Limb (tissue), 2 donors: ENCODE data around the gene PCDH1.
"Not testable (repeated sequence)": the region's sequence is repeated elsewhere in the genome, so short reads cannot be mapped to it uniquely, and the experiment has no call there.

Source experiments
- DNase-seq, 2 donors: peaks; one replicate each; pipeline ENCODE4 v3.0.0-alpha.2; 2016; ENCODE audit errors: extremely low spot score in 2 of 2

The PCDH1 gene

GRCh38 chr5:141838326-141839014 lies 39.7 kb downstream of the PCDH1 start:
- DNase-seq, result no peak

GRCh38 chr5:141835928-141836670 lies 42.1 kb downstream of the PCDH1 start:
- no peak for DNase-seq

DNA sequence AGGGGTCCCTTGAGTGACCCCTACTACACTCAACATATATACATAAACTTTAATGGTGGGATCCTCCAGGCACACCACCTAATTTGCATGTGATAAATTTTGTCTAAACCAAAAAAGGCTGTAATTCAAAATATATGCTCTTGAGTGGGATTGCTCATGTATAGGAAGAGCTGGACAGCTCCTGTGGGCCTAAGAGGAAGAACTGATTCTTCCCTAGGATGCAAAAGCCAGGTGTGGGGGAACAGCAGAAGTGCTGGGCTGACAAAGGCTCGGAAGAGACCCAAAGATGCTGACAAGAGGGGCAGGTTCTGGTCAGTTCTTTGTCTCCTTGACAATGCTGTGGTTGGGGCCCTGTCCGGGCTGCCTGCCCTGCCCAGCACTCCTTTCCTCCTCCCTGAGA lies 43.9 kb downstream of the PCDH1 start:
- DNase-seq, result no peak

DNA sequence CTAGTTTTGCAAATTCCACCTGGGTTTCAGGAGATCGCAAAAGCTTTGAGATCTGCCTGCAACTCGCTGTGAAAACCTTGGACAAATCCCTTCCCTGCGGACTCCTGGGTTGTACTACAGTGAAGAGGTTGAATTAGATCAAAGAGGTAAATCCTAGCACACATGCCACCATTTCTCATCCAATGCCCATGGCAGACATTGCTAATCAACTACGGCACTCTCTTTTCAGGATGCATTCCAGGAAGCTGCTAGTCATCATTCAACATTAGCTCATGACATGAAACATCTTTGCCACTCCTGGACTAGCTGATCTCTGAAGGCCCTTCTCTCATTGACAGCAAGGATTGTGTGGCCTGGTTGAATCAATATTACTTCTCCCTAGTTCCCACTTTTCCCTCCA lies 46.1 kb downstream of the PCDH1 start:
- no peak for DNase-seq

DNA sequence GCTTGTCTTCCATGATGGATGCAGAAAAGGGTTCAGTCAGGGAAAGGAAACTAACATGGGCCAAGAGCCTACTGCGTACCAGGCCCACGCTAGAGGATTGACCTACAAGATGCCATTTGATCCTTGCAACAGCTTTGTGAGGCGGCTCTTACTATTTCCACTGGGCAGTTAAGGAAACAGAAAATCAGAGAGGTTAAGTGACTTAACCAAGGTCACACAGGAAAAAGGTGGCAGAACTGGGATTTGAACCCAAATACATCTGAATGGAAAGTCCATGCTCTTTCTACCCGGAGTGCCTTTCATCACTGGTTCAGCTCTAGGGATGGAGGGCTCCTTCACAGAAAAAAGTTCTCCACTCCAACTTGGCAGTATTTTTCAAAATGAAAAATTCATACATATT lies 50.0 kb downstream of the PCDH1 start:
- no peak for DNase-seq

DNA sequence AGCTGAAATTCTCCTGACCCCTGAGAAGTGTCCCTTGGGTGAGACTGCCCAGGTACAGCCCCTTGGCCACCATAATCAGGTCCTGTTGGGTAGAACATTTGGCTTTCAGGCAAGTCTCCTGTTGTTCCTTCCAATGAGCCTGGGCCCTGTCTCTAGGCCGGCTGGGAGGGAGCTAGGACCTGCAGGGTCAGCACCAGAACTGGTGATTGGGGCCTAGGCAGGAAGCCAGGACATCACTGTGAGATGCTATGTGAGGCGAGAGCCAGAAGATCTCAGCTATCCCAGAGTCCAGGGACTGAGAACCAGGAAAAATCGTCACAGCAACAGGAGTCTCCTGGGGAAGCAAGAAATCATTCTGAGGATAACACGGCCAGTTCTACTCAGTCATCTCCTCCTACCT lies 51.5 kb downstream of the PCDH1 start:
- no peak for DNase-seq

DNA sequence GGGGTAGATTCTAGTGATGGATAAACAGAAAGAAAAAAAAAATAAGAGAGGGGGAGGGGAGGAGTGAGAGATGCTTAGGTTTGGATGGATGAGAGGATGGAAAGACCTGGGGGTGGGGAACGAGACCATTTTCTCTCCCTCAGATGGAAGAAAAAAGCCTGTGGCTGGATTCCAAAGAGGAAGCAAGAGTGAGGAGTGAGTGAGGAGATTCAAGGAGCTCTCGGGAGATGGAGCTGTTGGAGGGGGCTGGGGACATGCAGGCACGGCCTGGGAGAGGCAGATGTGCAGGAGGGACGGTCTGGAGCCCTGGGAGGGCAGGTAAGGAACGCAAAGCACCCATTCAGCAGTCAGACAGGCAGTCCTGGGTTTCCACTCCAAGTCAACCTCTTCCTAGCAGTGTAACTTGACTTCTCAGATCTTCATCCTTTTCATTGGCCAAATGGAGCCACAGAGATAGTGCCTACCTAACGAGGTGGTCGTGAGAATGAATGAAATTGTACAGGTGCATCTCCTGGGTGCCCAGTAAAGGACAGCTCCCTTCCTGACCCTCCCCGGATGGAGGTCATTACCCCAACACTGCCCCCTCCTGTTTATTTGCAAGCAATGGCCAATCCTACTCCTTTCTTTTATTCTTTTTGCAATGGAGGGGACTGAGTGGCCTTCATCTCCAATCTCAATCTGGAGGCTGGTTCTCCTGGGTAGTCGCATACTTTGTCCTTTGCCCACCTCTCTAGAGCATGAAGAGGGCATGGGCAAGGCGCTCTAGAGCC lies 52.2 kb downstream of the PCDH1 start:
- DNase-seq, result no peak

DNA sequence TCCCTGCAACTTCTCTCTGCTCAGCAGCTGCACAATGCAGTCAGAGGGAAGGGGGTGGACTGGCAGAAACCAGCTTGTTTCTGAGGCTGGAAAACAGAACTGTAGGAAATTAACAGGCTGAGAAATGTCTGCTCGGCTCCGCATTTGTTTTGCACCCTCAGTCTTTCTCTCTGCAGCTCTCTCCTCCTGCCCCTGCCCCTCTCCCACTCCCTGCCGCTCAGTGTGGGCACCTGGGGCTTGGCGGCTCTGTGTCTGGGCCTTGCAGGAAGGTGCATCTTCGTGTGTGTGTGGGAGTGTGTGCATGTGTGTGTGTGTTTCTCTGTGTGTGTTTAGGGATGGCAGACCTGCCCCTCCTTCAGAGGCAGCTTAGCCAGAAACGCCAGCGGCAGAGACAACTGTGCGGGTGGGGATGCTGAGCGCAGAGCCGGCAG lies 53.0 kb downstream of the PCDH1 start:
- no peak for DNase-seq

DNA sequence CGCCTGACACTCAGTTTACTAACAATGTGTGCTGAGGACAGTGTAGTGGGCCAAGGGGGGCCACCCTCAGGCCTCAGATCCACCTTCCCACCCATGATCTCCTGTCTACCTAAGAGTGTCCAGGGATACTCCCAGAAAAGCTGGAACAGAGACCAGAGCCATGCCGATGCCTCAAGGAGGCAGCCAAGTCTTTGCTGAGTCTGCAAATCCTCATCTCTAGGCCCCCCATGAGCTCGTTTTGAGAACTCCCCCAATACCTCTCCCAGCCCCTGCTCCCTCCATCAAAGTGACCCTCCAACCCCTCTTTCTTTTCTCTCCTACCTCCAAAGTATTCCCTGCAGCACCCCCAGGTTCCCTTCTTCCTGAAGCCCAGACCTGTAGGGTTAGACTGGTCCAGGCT lies 53.5 kb downstream of the PCDH1 start:
- DNase-seq, result no peak

DNA sequence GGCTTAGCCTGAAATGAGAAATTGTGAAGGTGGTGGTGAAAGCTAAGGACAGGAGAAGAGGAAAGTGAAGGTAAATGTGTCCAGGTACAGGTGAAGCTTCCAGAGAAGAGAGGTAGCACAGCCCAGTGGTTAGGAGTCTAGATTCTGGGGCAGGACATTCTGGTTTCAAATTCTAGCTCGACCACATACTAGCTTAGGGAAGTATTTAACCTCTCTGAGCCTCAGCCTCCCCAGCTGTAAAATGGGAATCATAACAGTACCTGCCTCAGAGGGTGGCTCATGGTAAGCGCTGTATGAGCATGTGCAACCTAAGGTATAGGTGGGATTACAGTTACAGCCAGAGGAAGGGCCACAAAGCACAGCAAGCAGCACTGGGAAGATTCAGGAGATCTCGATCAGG lies 55.2 kb downstream of the PCDH1 start:
- DNase-seq, result no peak

DNA sequence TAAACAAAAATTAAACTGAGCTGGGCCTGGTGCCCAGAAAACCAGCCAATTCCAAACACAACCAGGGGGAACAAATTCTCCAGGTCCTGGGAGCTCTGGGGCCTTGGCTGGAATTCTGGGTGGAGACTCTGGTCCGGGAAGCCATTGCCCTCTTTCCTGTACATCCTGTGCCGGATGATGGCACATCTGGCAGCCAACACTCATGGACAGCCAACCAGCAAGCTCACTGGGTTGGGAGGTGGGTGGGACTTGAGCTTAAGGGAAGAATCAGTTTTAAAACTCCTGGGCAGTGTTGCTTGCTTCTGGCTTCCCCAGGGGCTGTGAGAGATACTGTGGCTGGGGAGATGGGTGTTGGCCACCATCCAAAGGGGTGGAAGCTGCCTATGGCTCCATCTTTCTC lies 56.1 kb downstream of the PCDH1 start:
- no peak for DNase-seq

DNA sequence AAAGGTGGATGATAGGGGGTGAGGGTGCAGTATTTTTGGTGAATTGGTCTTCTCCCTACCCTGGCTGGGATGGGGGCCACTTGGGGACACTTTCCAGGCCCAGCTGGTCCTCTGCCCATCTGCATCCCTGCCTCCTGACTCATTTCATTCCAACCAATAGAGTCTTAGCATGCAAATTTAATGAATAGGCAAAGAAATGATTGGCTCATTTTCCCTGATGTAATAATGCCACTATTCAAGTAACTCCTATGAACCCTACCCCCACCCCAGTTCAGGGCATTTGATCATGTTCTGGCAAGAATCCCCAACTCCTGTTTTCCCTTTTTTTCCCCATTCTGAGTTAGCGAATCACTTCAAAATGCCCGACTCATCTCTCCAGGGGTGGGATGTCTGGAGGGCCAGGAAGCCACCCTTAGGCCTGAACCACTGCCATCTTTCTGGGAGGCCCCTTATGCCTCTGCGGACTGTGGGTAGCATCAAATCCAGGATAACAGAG lies 56.7 kb downstream of the PCDH1 start:
- no peak for DNase-seq

DNA sequence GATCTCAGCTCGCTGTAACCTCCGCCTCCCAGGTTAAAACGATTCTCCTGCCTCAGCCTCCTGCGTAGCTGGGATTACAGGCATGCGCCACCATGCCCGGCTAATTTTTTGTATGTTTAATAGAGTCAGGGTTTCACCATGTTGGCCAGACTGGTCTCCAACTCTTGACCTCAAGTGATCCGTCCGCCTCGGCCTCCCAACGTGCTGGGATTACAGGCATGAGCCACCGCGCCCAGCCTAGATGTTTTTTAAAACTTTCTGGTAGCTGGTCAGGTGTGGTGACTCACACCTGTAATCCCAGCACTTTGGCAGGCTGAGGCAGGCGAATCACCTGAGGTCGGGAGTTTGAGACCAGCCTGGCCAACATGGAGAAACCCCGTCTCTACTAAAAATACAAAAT lies 57.5 kb downstream of the PCDH1 start:
- not testable (repeated sequence) for DNase-seq

DNA sequence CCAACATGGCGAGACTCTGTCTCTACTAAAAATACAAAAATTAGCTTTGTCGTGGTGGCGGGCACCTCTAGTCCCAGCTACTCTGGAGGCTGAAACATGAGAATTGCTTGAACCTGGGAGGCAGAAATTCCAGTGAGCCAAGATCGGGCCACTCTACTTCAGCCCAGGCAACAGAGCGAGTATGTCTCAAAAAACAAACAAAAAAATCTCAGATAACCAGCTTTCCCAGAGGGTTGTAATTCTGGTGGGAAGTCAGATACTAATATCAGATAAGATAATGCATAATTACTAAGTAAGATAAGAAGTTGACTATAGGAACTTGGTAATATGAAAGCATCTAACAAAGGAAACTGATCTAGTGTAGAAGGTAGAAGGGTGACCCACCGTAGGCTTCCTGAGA lies 60.6 kb downstream of the PCDH1 start:
- no peak for DNase-seq

DNA sequence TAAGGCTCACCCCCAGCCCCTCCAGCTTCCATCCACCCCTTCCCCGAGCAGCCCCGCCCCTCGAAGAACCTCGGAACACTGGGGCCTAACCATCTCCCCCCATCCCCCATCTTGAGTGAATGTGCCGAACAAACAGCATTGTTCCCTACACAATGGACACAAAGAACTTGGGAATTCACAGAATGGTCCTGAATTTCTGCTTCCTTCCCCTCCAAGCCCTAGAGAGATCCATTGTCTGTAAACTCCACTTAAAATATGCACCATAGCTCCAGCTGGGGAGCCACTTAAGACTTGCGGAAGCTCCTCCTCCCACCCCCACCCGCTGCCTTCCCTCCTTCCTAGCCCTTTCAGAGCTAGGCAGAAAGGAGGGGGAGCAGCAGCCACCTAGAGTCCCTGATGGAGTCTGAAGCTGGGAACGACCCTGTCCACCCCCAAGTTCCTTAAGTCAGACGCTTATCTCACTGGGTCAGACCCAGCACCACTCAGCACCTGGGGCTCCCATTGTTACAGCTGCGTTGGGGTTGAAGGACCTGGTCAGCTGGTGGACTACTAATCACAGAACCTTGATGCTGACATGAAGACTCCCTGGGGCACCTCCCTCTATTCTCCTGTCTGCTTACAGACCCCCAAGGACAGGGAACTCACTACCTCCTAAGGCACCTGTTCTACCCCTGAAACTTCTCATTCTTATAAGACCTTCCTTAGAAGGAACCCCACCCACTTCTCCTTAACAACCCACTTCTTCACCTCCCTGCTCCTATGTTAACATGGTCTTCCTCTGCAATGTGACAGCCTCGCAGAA lies 61.4 kb downstream of the PCDH1 start:
- no peak for DNase-seq

GRCh38 chr5:141815796-141816180 lies 62.4 kb downstream of the PCDH1 start:
- no peak for DNase-seq

- no peak for DNase-seq
These were observed 63.0 kb downstream of the PCDH1 start for GRCh38 chr5:141815051-141815795.

GRCh38 chr5:141814064-141814964 lies 63.9 kb downstream of the PCDH1 start:
- DNase-seq, result no peak

GRCh38 chr5:141812512-141812911 lies 65.7 kb downstream of the PCDH1 start:
- DNase-seq, result no peak
